ENCODE measurements around the gene LGALS3BP. TPM values are rescaled to one million over a fixed set of nuclear protein-coding genes. Genes with fewer than 3 reads are reported as not detected.

LGALS3BP gene
- total and polyA plus RNA-seq, 2 donors (not counting 1 experiment from before 2014, with no cell fraction given) = 1.8 to 7.5 TPM

- POLR2A ChIA-PET = no interaction called here
- Histone ChIP-seq H3K27ac (ENCODE audit: low read length in 2 of 2) (no peak overlapping the region), H3K9me3 (ENCODE audit: control extremely low read depth in 1 of 3, control insufficient read depth in 2 of 3, insufficient read depth in 1 of 3, low read length in 2 of 3) (no peaks in the 10 kb centered on the region), H3K79me2 (ENCODE audit: control insufficient read depth, insufficient read depth, low read length) (peaks cover 35% of the 10 kb centered on the region), H3K27me3 (replicated peaks in 1 of 4; ENCODE audit: control extremely low read depth in 1 of 4, control insufficient read depth in 3 of 4, insufficient read depth in 4 of 4, low read length in 3 of 4) (no peaks in the 10 kb centered on the region), H3K9ac (ENCODE audit: low read length) (no peak overlapping the region), H2AFZ (ENCODE audit: insufficient read depth, low read depth, low read length, poor library complexity, severe bottlenecking) (no peak overlapping the region), H3K4me3 (ENCODE audit: control extremely low read depth in 1 of 5, extremely low read depth in 1 of 5, insufficient read depth in 1 of 5, low read depth in 2 of 5, low read length in 4 of 5) (no peak overlapping the region), H4K20me1 (ENCODE audit: control insufficient read depth, insufficient read depth, low read length, poor library complexity, severe bottlenecking) (peaks cover 83% of the 10 kb centered on the region), H3K4me1 (ENCODE audit: control insufficient read depth in 2 of 2, insufficient read depth in 2 of 2, low read length in 2 of 2) (no peaks in the 10 kb centered on the region), H3K4me2 (replicated peaks; ENCODE audit: low read depth, low read length, poor library complexity, severe bottlenecking) (no peak overlapping the region), H3K36me3 (replicated peaks in 1 of 2; ENCODE audit: control extremely low read depth in 1 of 2, control insufficient read depth in 1 of 2, extremely low read depth in 1 of 2, insufficient read depth in 2 of 2, low read length in 1 of 2) (peaks cover 0 to 60% of the 10 kb centered on the region in 2 experiments)
- Mint-ChIP-seq H3K27me3 (no peaks in the 10 kb centered on the region), H3K9me3 (ENCODE audit: insufficient read depth) (no peaks in the 10 kb centered on the region), H3K4me1 (peaks cover 9% of the 10 kb centered on the region), H3K27ac (no peak overlapping the region), H3K4me3 (no peak overlapping the region)
- TF ChIP-seq CTCF (IDR thresholded peaks at IDR 0.05) (no peak), EZH2 (IDR thresholded peaks at IDR 0.05; ENCODE audit: borderline replicate concordance, insufficient read depth, low read depth, low read length, poor library complexity, severe bottlenecking) (no peak)
- CTCF ChIA-PET = interaction anchor here (0.7 kb wide), 1 partner anchor 9 kb away, joined by 3 read pairs; no protein-coding TSS in a partner anchor
- intact Hi-C loops (cut with micrococcal nuclease) = loop anchor here (10.0 kb wide), 1 partner anchor 47 kb away; no protein-coding TSS in a partner anchor
- no peak for DNase-seq
- no peak for ATAC-seq (ENCODE audit: low read depth)
- 92% methylated on average over 2 of the region's 6 CpGs for WGBS (ENCODE audit: insufficient coverage)
Measured at GRCh38 chr17:78997881-78998280, 18.2 kb upstream of the LGALS3BP start.

- intact Hi-C loops (cut with micrococcal nuclease) = loop anchor here (10.0 kb wide), 1 partner anchor 48 kb away; no protein-coding TSS in a partner anchor
- ChIA-PET POLR2A (no interaction called here), CTCF (interaction anchor here (0.7 kb wide), 1 partner anchor 9 kb away, joined by 3 read pairs; no protein-coding TSS in a partner anchor)
- peaks cover 83% of the 10 kb centered on the region for H4K20me1 ChIP-seq (ENCODE audit: control insufficient read depth, insufficient read depth, low read length, poor library complexity, severe bottlenecking)
- Mint-ChIP-seq H3K4me3 (no peak overlapping the region), H3K4me1 (peaks cover 4% of the 10 kb centered on the region), H3K9me3 (ENCODE audit: insufficient read depth) (no peaks in the 10 kb centered on the region), H3K27ac (no peak overlapping the region), H3K27me3 (no peaks in the 10 kb centered on the region)
- H3K9ac ChIP-seq (ENCODE audit: low read length) = no peak overlapping the region
- H3K79me2 ChIP-seq (ENCODE audit: control insufficient read depth, insufficient read depth, low read length) = peaks cover 32% of the 10 kb centered on the region
- no peaks in the 10 kb centered on the region for H3K27me3 ChIP-seq (replicated peaks in 1 of 4; ENCODE audit: control extremely low read depth in 1 of 4, control insufficient read depth in 3 of 4, insufficient read depth in 4 of 4, low read length in 3 of 4)
- TF ChIP-seq CTCF (IDR thresholded peaks at IDR 0.05) (no peak), EZH2 (IDR thresholded peaks at IDR 0.05; ENCODE audit: borderline replicate concordance, insufficient read depth, low read depth, low read length, poor library complexity, severe bottlenecking) (no peak)
- peaks cover 0 to 61% of the 10 kb centered on the region in 2 experiments for H3K36me3 ChIP-seq (replicated peaks in 1 of 2; ENCODE audit: control extremely low read depth in 1 of 2, control insufficient read depth in 1 of 2, extremely low read depth in 1 of 2, insufficient read depth in 2 of 2, low read length in 1 of 2)
- H3K9me3 ChIP-seq (ENCODE audit: control extremely low read depth in 1 of 3, control insufficient read depth in 2 of 3, insufficient read depth in 1 of 3, low read length in 2 of 3) = no peaks in the 10 kb centered on the region
- H3K4me1 ChIP-seq (ENCODE audit: control insufficient read depth in 2 of 2, insufficient read depth in 2 of 2, low read length in 2 of 2) = no peaks in the 10 kb centered on the region
- no peak overlapping the region for H2AFZ ChIP-seq (ENCODE audit: insufficient read depth, low read depth, low read length, poor library complexity, severe bottlenecking)
- H3K27ac ChIP-seq (ENCODE audit: low read length in 2 of 2) = no peak overlapping the region
- no peak for ATAC-seq (ENCODE audit: low read depth)
- no peak overlapping the region for H3K4me2 ChIP-seq (replicated peaks; ENCODE audit: low read depth, low read length, poor library complexity, severe bottlenecking)
- DNase-seq = no peak
- no peak overlapping the region for H3K4me3 ChIP-seq (ENCODE audit: control extremely low read depth in 1 of 5, extremely low read depth in 1 of 5, insufficient read depth in 1 of 5, low read depth in 2 of 5, low read length in 4 of 5)
- WGBS (ENCODE audit: insufficient coverage) = 97% methylated on average over 25 of the region's 27 CpGs
Measured at GRCh38 chr17:78997231-78997741, 17.6 kb upstream of the LGALS3BP start.
